ENCODE data around the gene DUSP14.
"Not testable (repeated sequence)": the region's sequence is repeated elsewhere in the genome, so short reads cannot be mapped to it uniquely, and the experiment has no call there.

Gene DUSP14

GRCh38 chr17:37493249-37494027, 3.7 kb downstream of the DUSP14 start:
- no peak overlapping the region for H3K4me3 Mint-ChIP-seq
- H3K9me3 Mint-ChIP-seq (ENCODE audit: low read depth), result no peaks in the 10 kb centered on the region
- H3K27me3 Mint-ChIP-seq, result no peaks in the 10 kb centered on the region
- H3K36me3 Mint-ChIP-seq, result no peaks in the 10 kb centered on the region
- H3K4me1 Mint-ChIP-seq (ENCODE audit: low read depth), result peaks cover 44% of the 10 kb centered on the region
- no peak overlapping the region for H3K27ac Mint-ChIP-seq

GRCh38 chr17:37494401-37494831, 4.7 kb downstream of the DUSP14 start:
- Mint-ChIP-seq H3K27ac (peak overlapping the region; percentile 4), H3K36me3 (no peaks in the 10 kb centered on the region), H3K4me1 (ENCODE audit: low read depth) (peaks cover 39% of the 10 kb centered on the region), H3K27me3 (no peaks in the 10 kb centered on the region), H3K9me3 (ENCODE audit: low read depth) (no peaks in the 10 kb centered on the region), H3K4me3 (no peak overlapping the region)

- Mint-ChIP-seq H3K27ac (no peak overlapping the region), H3K27me3 (no peaks in the 10 kb centered on the region), H3K9me3 (ENCODE audit: low read depth) (no peaks in the 10 kb centered on the region), H3K36me3 (no peaks in the 10 kb centered on the region), H3K4me3 (no peak overlapping the region), H3K4me1 (ENCODE audit: low read depth) (peaks cover 39% of the 10 kb centered on the region)
Measured at GRCh38 chr17:37494971-37495370, 5.3 kb downstream of the DUSP14 start.

GRCh38 chr17:37500378-37500777, 10.7 kb downstream of the DUSP14 start:
- H3K36me3 Mint-ChIP-seq, result peaks cover 2% of the 10 kb centered on the region

GRCh38 chr17:37502009-37502936, 12.6 kb downstream of the DUSP14 start:
- Mint-ChIP-seq H3K27me3 (no peaks in the 10 kb centered on the region), H3K27ac (no peak overlapping the region), H3K4me1 (ENCODE audit: low read depth) (peaks cover 6% of the 10 kb centered on the region), H3K9me3 (ENCODE audit: low read depth) (no peaks in the 10 kb centered on the region), H3K4me3 (no peak overlapping the region), H3K36me3 (peaks cover 2% of the 10 kb centered on the region)

More at GRCh38 chr17:37500378-37500777, 10.7 kb downstream of the DUSP14 start:
- Mint-ChIP-seq H3K27me3 (no peaks in the 10 kb centered on the region), H3K27ac (no peak overlapping the region), H3K4me3 (no peak overlapping the region), H3K9me3 (ENCODE audit: low read depth) (no peaks in the 10 kb centered on the region), H3K4me1 (ENCODE audit: low read depth) (peaks cover 2% of the 10 kb centered on the region)

- Mint-ChIP-seq H3K4me3 (no peak overlapping the region), H3K27ac (no peak overlapping the region), H3K27me3 (no peaks in the 10 kb centered on the region), H3K9me3 (ENCODE audit: low read depth) (no peaks in the 10 kb centered on the region), H3K36me3 (peaks cover 2% of the 10 kb centered on the region), H3K4me1 (ENCODE audit: low read depth) (peaks cover 6% of the 10 kb centered on the region)
Measured at GRCh38 chr17:37503148-37503547, 13.5 kb downstream of the DUSP14 start.

- Mint-ChIP-seq H3K36me3 (peaks cover 2% of the 10 kb centered on the region), H3K4me3 (no peak overlapping the region), H3K4me1 (ENCODE audit: low read depth) (peaks cover 13% of the 10 kb centered on the region), H3K9me3 (ENCODE audit: low read depth) (no peaks in the 10 kb centered on the region), H3K27me3 (no peaks in the 10 kb centered on the region), H3K27ac (no peak overlapping the region)
Measured at GRCh38 chr17:37505333-37505732, 15.6 kb downstream of the DUSP14 start.

- H3K27me3 Mint-ChIP-seq, result no peaks in the 10 kb centered on the region
- peak overlapping the region; percentile 58 for H3K27ac Mint-ChIP-seq
- no peak overlapping the region for H3K4me3 Mint-ChIP-seq
- peaks cover 18% of the 10 kb centered on the region for H3K4me1 Mint-ChIP-seq (ENCODE audit: low read depth)
- no peaks in the 10 kb centered on the region for H3K36me3 Mint-ChIP-seq
- H3K9me3 Mint-ChIP-seq (ENCODE audit: low read depth), result no peaks in the 10 kb centered on the region
Measured at GRCh38 chr17:37506678-37507077, 17.0 kb downstream of the DUSP14 start.

- H3K9me3 Mint-ChIP-seq (ENCODE audit: low read depth), result no peaks in the 10 kb centered on the region
- no peaks in the 10 kb centered on the region for H3K36me3 Mint-ChIP-seq
- no peak overlapping the region for H3K27ac Mint-ChIP-seq
- H3K4me1 Mint-ChIP-seq (ENCODE audit: low read depth), result peaks cover 18% of the 10 kb centered on the region
- H3K27me3 Mint-ChIP-seq, result no peaks in the 10 kb centered on the region
- H3K4me3 Mint-ChIP-seq, result no peak overlapping the region
Measured at GRCh38 chr17:37507111-37507510, 17.4 kb downstream of the DUSP14 start.

- H3K9me3 Mint-ChIP-seq (ENCODE audit: low read depth), result no peaks in the 10 kb centered on the region
- peaks cover 2% of the 10 kb centered on the region for H3K36me3 Mint-ChIP-seq
- no peaks in the 10 kb centered on the region for H3K27me3 Mint-ChIP-seq
- H3K4me1 Mint-ChIP-seq (ENCODE audit: low read depth), result peaks cover 18% of the 10 kb centered on the region
- H3K27ac Mint-ChIP-seq, result no peak overlapping the region
- no peak overlapping the region for H3K4me3 Mint-ChIP-seq
Measured at GRCh38 chr17:37510056-37510455, 20.4 kb downstream of the DUSP14 start.

GRCh38 chr17:37511642-37512041, 22.0 kb downstream of the DUSP14 start:
- not testable (repeated sequence) for H3K4me3 Mint-ChIP-seq; H3K36me3 Mint-ChIP-seq; H3K27me3 Mint-ChIP-seq; H3K27ac Mint-ChIP-seq; H3K9me3 Mint-ChIP-seq (ENCODE audit: low read depth)
- H3K4me1 Mint-ChIP-seq (ENCODE audit: low read depth), result peaks cover 13% of the 10 kb centered on the region

GRCh38 chr17:37512442-37513068, 22.9 kb downstream of the DUSP14 start:
- H3K9me3 Mint-ChIP-seq (ENCODE audit: low read depth), result no peaks in the 10 kb centered on the region
- H3K36me3 Mint-ChIP-seq, result peaks cover 2% of the 10 kb centered on the region
- peaks cover 12% of the 10 kb centered on the region for H3K4me1 Mint-ChIP-seq (ENCODE audit: low read depth)
- no peak overlapping the region for H3K27ac Mint-ChIP-seq
- no peaks in the 10 kb centered on the region for H3K27me3 Mint-ChIP-seq
- H3K4me3 Mint-ChIP-seq, result no peak overlapping the region

GRCh38 chr17:37513711-37514110, 24.0 kb downstream of the DUSP14 start:
- peaks cover 12% of the 10 kb centered on the region for H3K4me1 Mint-ChIP-seq (ENCODE audit: low read depth)
- no peak overlapping the region for H3K4me3 Mint-ChIP-seq
- peaks cover 6% of the 10 kb centered on the region for H3K36me3 Mint-ChIP-seq
- H3K9me3 Mint-ChIP-seq (ENCODE audit: low read depth), result no peaks in the 10 kb centered on the region
- H3K27ac Mint-ChIP-seq, result no peak overlapping the region
- H3K27me3 Mint-ChIP-seq, result no peaks in the 10 kb centered on the region

- peaks cover 2% of the 10 kb centered on the region for H3K4me1 Mint-ChIP-seq (ENCODE audit: low read depth)
- H3K27ac Mint-ChIP-seq, result no peak overlapping the region
- no peaks in the 10 kb centered on the region for H3K9me3 Mint-ChIP-seq (ENCODE audit: low read depth)
- peaks cover 6% of the 10 kb centered on the region for H3K36me3 Mint-ChIP-seq
- no peak overlapping the region for H3K4me3 Mint-ChIP-seq
- H3K27me3 Mint-ChIP-seq, result no peaks in the 10 kb centered on the region
Measured at GRCh38 chr17:37516127-37516571, 26.5 kb downstream of the DUSP14 start.

- Mint-ChIP-seq H3K27ac (peak overlapping the region; percentile 46), H3K4me3 (no peak overlapping the region), H3K9me3 (ENCODE audit: low read depth) (no peaks in the 10 kb centered on the region)
Measured at GRCh38 chr17:37517881-37518280, 28.2 kb downstream of the DUSP14 start.

More at GRCh38 chr17:37517881-37518280, 28.2 kb downstream of the DUSP14 start:
- H3K4me1 Mint-ChIP-seq (ENCODE audit: low read depth), result peaks cover 4% of the 10 kb centered on the region
- no peaks in the 10 kb centered on the region for H3K27me3 Mint-ChIP-seq
- peaks cover 6% of the 10 kb centered on the region for H3K36me3 Mint-ChIP-seq
